Measurements from ENCODE around the gene SPDEF. TPM values are rescaled to one million over a fixed set of nuclear protein-coding genes. Genes with fewer than 3 reads are reported as not detected.

SPDEF gene
- total RNA-seq, 1 donor = not detected

DNA sequence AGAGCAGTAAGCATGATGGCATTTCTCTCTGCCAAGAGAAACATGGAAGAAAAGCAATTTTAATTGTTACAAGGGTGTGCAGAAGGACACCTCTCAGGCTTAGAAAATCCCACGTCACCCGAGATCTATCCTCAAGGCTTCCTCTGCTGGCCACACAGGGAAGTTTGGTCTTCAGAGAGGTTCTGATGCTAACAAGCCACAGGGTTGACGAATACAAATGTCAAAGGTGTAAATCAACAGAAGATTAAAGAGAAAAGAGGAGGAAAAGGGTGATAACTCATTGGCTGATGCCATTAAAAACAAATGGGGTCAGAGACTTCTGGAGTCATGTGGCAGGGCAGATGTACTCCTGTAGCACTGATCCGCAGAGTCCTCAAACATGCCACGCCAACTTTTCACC, 33.6 kb upstream of the SPDEF start:
- peaks cover 66% of the 10 kb centered on the region for H3K79me2 ChIP-seq (ENCODE audit: insufficient read depth, low read length)
- no peaks in the 10 kb centered on the region for H3K9me3 ChIP-seq (ENCODE audit: low read depth, low read length)
- peaks cover 17% of the 10 kb centered on the region for H3K4me1 ChIP-seq (ENCODE audit: insufficient read depth, low read length)
- H3K27ac ChIP-seq (ENCODE audit: low read depth, low read length) = no peak overlapping the region
- H3K4me2 ChIP-seq (ENCODE audit: insufficient read depth, low read length) = no peak overlapping the region
- peaks cover 47% of the 10 kb centered on the region for H4K20me1 ChIP-seq (ENCODE audit: insufficient read depth, low read length)
- H2AFZ ChIP-seq (ENCODE audit: low read length) = no peak overlapping the region
- no peak for DNase-seq (ENCODE audit: insufficient read length, low spot score, missing footprints)
- H3K36me3 ChIP-seq (ENCODE audit: insufficient read depth, low read length) = no peaks in the 10 kb centered on the region
- no peaks in the 10 kb centered on the region for H3K27me3 ChIP-seq (ENCODE audit: insufficient read depth, low read length)
- no peak overlapping the region for H3K4me3 ChIP-seq (ENCODE audit: insufficient read depth, low read length)
- TF ChIP-seq, protein P1, sequence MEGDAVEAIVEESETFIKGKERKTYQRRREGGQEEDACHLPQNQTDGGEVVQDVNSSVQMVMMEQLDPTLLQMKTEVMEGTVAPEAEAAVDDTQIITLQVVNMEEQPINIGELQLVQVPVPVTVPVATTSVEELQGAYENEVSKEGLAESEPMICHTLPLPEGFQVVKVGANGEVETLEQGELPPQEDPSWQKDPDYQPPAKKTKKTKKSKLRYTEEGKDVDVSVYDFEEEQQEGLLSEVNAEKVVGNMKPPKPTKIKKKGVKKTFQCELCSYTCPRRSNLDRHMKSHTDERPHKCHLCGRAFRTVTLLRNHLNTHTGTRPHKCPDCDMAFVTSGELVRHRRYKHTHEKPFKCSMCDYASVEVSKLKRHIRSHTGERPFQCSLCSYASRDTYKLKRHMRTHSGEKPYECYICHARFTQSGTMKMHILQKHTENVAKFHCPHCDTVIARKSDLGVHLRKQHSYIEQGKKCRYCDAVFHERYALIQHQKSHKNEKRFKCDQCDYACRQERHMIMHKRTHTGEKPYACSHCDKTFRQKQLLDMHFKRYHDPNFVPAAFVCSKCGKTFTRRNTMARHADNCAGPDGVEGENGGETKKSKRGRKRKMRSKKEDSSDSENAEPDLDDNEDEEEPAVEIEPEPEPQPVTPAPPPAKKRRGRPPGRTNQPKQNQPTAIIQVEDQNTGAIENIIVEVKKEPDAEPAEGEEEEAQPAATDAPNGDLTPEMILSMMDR (IDR thresholded peaks at IDR 0.05; ENCODE audit: extremely low read depth, low read depth, low read length) = no peak

DNA sequence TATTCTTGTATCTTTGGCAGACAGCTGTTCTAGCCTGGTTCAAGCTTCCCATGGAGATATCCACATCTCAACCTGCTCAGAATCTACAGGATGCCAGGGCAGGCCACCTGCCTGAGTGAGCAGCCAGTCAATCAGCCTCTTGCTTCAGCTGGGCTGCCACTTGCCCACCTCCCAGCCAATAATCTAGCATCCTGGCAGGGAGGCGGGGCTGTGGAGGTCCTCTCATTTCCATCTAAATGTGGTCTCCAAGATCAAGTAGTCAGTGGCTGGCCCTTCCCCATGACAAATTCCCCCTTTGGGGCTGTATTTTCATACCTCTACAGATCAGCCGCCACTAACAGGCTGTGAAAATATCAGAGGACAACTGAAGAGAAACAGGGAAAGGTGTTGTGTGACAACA, 33.0 kb upstream of the SPDEF start:
- Histone ChIP-seq H4K20me1 (ENCODE audit: insufficient read depth, low read length) (peaks cover 46% of the 10 kb centered on the region), H3K4me3 (ENCODE audit: insufficient read depth, low read length) (no peak overlapping the region), H3K79me2 (ENCODE audit: insufficient read depth, low read length) (peaks cover 61% of the 10 kb centered on the region), H3K4me1 (ENCODE audit: insufficient read depth, low read length) (peaks cover 17% of the 10 kb centered on the region), H3K27ac (ENCODE audit: low read depth, low read length) (no peak overlapping the region), H3K36me3 (ENCODE audit: insufficient read depth, low read length) (no peaks in the 10 kb centered on the region), H3K9me3 (ENCODE audit: low read depth, low read length) (no peaks in the 10 kb centered on the region), H3K27me3 (ENCODE audit: insufficient read depth, low read length) (no peaks in the 10 kb centered on the region), H3K4me2 (ENCODE audit: insufficient read depth, low read length) (no peak overlapping the region), H2AFZ (ENCODE audit: low read length) (no peak overlapping the region)
- TF ChIP-seq, protein P1 (IDR thresholded peaks at IDR 0.05; ENCODE audit: extremely low read depth, low read depth, low read length) = no peak
- DNase-seq (ENCODE audit: insufficient read length, low spot score, missing footprints) = no peak

DNA sequence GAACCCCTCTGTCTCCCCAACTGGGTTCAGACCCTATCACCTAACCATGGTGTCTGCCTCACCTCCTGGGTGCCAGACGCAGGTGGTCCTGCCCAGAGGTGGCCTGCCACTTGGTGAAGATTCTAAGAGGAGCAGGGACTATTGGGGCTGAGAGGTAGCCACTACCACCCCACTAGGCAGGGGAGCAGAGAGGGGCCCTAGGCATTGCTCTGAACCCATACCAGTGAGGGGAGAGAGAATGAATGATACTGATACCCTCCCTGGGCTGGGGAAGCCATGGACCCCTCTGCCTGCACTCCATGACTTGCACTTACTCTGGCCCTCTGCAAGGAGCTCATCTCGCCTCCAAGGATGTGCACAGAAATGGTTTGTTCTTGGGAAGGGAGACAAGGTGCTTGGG, 31.7 kb upstream of the SPDEF start:
- no peaks in the 10 kb centered on the region for H3K27me3 ChIP-seq (ENCODE audit: insufficient read depth, low read length)
- peaks cover 40% of the 10 kb centered on the region for H4K20me1 ChIP-seq (ENCODE audit: insufficient read depth, low read length)
- H3K79me2 ChIP-seq (ENCODE audit: insufficient read depth, low read length) = peaks cover 48% of the 10 kb centered on the region
- TF ChIP-seq, protein P1 (IDR thresholded peaks at IDR 0.05; ENCODE audit: extremely low read depth, low read depth, low read length) = no peak
- peaks cover 17% of the 10 kb centered on the region for H3K4me1 ChIP-seq (ENCODE audit: insufficient read depth, low read length)
- H3K4me3 ChIP-seq (ENCODE audit: insufficient read depth, low read length) = no peak overlapping the region
- H2AFZ ChIP-seq (ENCODE audit: low read length) = no peak overlapping the region
- no peak overlapping the region for H3K27ac ChIP-seq (ENCODE audit: low read depth, low read length)
- no peak for DNase-seq (ENCODE audit: insufficient read length, low spot score, missing footprints)
- H3K36me3 ChIP-seq (ENCODE audit: insufficient read depth, low read length) = no peaks in the 10 kb centered on the region
- H3K4me2 ChIP-seq (ENCODE audit: insufficient read depth, low read length) = no peak overlapping the region
- H3K9me3 ChIP-seq (ENCODE audit: low read depth, low read length) = no peaks in the 10 kb centered on the region

DNA sequence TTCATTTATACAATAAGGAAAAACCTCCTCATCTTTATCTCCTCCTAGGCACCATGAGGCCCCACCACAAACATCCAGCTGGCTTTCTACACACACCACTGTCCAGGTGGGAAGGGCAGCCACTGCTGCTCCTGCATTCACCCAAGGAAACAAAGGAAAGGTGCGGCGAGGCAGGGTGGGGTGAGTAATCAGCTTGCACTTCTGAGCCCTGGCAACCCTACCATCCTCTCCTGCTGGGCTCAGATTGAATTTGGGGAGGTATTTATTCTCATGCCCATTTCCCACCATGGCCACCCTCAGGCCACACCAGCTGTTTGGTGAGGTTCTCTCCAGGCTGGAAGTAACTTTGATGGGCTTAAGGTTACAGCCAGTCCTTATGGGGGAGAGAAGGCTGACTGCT, 31.2 kb upstream of the SPDEF start:
- no peak overlapping the region for H3K4me3 ChIP-seq (ENCODE audit: insufficient read depth, low read length)
- no peak overlapping the region for H3K4me2 ChIP-seq (ENCODE audit: insufficient read depth, low read length)
- H3K9me3 ChIP-seq (ENCODE audit: low read depth, low read length) = no peaks in the 10 kb centered on the region
- H3K27ac ChIP-seq (ENCODE audit: low read depth, low read length) = no peak overlapping the region
- TF ChIP-seq, protein P1 (IDR thresholded peaks at IDR 0.05; ENCODE audit: extremely low read depth, low read depth, low read length) = no peak
- peaks cover 40% of the 10 kb centered on the region for H4K20me1 ChIP-seq (ENCODE audit: insufficient read depth, low read length)
- no peak for DNase-seq (ENCODE audit: insufficient read length, low spot score, missing footprints)
- H3K36me3 ChIP-seq (ENCODE audit: insufficient read depth, low read length) = no peaks in the 10 kb centered on the region
- H3K79me2 ChIP-seq (ENCODE audit: insufficient read depth, low read length) = peaks cover 44% of the 10 kb centered on the region
- no peaks in the 10 kb centered on the region for H3K27me3 ChIP-seq (ENCODE audit: insufficient read depth, low read length)
- H2AFZ ChIP-seq (ENCODE audit: low read length) = no peak overlapping the region
- H3K4me1 ChIP-seq (ENCODE audit: insufficient read depth, low read length) = peaks cover 17% of the 10 kb centered on the region

All from osteoblast (primary cell).